ENCODE data around the gene HMGCLL1.

HMGCLL1 gene

GRCh38 chr6:55438203-55438602 is 140.8 kb downstream of the HMGCLL1 start:
- DNase-seq: no peak

GRCh38 chr6:55437141-55437540 is 141.9 kb downstream of the HMGCLL1 start:
- DNase-seq: no peak

GRCh38 chr6:55433446-55434130 is 145.4 kb downstream of the HMGCLL1 start:
- DNase-seq: peak; percentile 41

GRCh38 chr6:55423933-55424332 is 155.1 kb downstream of the HMGCLL1 start:
- DNase-seq: no peak

- DNase-seq: no peak
Observed at GRCh38 chr6:55410674-55411073, 168.3 kb downstream of the HMGCLL1 start.

- peak; percentile 23 for DNase-seq
Observed at GRCh38 chr6:55405474-55406235, 173.3 kb downstream of the HMGCLL1 start.

GRCh38 chr6:55399351-55399750 is 179.6 kb downstream of the HMGCLL1 start:
- DNase-seq: no peak

- no peak for DNase-seq
Observed at GRCh38 chr6:55397986-55398385, 181.0 kb downstream of the HMGCLL1 start.

- DNase-seq: no peak
Observed at GRCh38 chr6:55395871-55396270, 183.1 kb downstream of the HMGCLL1 start.

- DNase-seq: peak; percentile 27
Observed at GRCh38 chr6:55388211-55388610, 190.8 kb downstream of the HMGCLL1 start.

Measured in NCI-H69 (cell line).